ENCODE results near the gene TMEM225.
"Not testable (repeated sequence)": the region's sequence is repeated elsewhere in the genome, so short reads cannot be mapped to it uniquely, and the experiment has no call there.

TMEM225 gene, protein sequence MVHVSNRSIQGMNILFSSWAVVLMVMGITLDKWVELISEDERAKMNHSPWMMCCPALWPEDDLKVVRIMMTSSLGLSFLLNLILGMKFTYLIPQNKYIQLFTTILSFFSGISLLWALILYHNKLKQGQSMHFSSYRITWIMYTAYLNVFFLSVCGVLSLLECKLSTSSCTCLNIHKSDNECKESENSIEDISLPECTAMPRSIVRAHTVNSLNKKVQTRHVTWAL

DNA sequence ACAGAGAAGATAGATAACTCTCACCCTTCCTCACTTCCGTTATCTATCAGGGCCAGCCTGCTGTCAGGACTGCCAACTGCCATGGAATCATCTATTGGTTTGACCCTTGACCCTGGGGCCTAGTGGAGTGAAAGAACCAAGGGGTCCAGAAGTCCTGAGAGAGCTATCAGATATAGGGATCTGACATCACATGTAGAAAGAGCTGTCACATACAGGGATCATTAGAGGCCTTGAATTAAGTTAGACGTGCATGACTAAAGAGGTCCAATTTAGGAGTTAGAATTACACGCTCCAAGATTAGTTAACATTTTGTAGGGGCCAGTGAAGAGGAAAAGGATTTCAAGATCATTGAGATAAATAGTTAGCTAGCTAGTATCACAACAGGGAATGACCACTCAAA, at the start of gene TMEM225:
Gene TMEM225 (minus strand): TSS at position 101 of the 400 bp plus-strand sequence. CDS start 245 bp downstream, outside the sequence.
- DNase-seq (ENCODE audit: low spot score) = no peak

DNA sequence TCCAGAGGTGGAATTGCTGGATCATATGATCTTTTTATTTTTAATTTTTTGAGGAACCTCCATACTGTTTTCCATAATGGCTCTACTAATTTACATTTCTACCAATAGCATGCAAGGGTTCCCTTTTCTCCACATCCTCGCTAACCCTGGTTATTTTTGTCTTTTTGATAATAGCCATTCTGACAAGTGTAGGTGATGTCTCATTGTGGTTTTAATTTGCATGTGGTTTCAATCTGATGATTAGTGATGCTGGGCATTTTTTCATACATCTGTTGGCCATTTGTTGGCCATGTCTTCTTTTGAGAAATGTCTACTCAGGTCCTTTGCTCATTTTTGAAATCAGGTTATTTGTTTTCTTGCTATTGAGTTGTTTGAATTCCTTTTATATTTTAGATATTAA, 38.6 kb upstream of the TMEM225 start:
- no peak for DNase-seq (ENCODE audit: low spot score)

DNA sequence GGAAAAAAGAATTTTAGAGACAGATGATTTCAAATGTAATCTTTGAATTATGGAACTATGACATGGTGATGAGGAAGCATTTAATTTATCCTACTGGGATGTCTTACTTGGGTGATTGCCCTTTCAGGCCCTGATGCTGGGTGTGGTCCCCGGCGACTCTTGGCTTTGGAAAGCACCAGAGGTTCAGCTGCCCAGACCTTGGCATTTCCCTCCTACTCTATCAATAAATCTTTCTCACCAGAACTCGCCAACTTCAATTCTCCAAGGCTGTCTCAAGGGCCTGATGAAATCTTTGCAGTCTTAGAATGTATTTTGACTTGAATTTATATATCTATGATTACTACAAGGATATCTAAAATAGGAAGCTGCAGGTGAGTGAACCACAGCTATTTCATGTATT, 35.5 kb upstream of the TMEM225 start:
- no peak for DNase-seq (ENCODE audit: low spot score)

DNA sequence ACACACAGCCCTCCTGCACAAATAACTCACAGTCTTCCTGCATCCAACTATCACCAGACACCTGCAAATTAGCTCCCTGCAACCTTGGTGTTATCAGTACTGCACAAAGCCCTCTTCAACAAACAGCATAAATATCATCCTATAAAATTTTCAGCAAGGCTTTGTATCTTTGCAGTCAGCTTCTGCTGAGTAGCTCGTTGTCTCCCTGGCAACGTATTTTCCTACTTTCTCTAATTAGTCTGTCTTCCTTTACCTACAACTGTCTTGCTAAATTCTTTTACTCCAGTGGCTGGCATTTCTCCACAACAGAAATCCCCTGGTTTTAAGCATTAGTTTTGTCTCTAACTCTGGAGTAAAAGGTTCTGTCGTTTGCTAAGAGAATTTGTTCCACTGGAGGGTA, 20.4 kb upstream of the TMEM225 start:
- no peak for DNase-seq (ENCODE audit: low spot score)

DNA sequence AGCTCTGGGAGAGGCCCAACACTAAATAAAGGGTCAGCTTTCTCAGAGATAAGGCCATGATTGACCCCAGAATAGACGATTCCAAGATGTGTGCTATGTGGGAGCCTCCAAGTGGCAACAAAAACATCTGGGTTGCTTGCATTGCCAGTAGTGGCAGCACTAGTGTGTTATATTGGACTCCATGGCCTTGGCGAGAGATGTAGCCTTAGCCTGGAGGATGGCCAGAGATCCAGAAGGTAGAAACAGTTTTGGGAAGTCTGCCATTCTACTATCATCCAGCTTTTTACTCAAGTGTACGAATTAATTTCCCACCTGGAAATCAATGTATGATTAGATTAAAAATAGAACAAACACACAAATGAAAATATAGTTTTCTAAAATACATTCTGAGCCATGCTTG, 19.5 kb upstream of the TMEM225 start:
- no peak for DNase-seq (ENCODE audit: low spot score)

DNA sequence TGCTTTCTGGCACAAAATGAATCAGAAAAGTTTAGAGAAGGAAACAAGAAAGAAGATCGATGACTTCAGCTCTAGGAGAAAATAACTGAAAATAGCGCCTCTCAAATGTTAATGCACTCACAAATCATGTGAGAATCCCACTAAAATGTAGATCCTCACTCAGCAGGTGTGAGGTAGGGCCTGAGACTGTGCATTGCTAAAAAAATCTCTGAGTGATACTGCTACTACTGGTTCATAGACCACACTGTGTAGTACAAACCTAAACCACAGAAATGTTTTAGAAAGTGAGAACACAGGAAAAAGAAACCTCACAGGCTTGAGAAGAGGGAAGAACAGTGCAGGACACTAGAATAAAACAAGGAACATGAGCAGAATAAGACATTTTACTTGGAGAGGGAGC, 18.5 kb upstream of the TMEM225 start:
- no peak for DNase-seq (ENCODE audit: low spot score)

DNA sequence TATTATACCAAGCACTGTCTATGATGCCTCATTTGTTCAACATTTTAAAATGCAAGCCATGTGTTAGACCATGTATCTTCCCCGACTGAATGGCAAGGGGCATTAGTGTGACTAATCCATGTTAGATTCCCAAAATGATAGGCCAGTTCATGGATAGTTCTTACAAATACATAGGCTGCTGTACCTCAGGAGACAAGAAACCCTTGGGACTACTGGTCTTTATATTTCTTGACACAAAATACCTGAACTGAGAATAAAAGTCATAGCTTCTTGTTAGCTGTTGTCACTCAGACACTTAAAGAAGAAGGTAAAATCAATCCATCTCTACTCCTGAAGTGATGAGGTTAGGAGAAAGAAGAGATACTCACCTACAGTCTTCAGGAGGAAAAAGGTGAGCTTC, 16.4 kb upstream of the TMEM225 start, which contains the start of gene OR8D4:
Gene OR8D4 (plus strand): TSS at position 301 of the 400 bp plus-strand sequence. CDS start 4,265 bp downstream, outside the sequence.
- no peak for DNase-seq (ENCODE audit: low spot score)

DNA sequence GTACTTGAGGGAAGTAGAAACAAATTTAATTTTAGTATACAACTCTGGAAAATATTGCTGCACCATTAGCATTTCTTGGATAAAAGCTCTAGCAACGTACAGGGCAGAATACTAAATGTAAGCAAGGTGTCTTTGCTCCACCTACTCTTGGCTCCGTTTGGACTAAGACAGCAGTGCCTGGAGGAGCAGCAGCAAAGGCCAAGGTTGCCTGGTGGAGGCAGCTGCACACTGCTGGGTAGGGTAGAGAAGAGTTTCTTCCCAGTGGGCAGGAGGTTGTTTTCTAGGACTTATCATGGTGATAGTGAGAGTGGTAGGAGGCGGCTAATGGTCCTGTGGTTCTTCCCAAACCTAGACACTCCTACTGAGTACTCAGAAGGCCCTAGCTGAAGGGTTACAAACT, 14.3 kb upstream of the TMEM225 start:
- no peak for DNase-seq (ENCODE audit: low spot score)

DNA sequence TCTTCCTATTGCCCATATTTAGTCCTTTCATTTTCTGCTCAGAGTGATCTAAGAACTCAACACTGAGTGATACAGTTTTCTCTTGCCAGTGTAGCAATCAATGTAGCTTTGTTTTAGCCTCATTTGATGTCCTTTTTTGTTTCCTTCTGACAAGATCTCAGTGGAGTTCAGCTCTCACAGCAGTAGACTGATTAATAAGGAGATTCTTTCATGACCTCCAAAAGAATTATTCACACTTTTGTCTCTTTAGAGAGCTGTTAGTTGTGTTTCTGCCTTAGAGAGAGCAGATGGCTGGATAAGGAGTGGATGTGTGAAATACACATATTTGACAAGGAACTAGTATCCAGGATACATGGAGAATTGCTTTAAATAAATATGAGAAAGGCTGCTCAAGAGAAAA, 6.6 kb upstream of the TMEM225 start:
- no peak for DNase-seq (ENCODE audit: low spot score)

DNA sequence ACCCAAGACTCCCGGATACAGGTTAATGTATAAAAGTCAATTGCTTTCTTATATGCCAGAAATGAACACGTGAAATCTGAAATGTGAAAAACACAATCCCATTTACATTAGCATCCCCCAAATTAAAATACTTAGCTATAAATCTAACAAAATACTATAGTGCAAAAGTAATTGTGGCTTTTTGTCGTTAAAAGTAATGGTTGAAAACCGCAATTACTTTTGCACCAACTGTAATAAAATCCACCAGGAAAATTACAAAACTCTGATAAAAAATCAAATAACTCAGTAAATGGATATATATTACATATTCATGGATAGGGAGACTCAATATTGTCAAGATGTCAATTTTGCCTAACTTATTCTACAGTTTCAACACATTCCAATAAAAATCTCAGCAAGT, 4.6 kb downstream of the TMEM225 start:
- no peak for DNase-seq (ENCODE audit: low spot score)

DNA sequence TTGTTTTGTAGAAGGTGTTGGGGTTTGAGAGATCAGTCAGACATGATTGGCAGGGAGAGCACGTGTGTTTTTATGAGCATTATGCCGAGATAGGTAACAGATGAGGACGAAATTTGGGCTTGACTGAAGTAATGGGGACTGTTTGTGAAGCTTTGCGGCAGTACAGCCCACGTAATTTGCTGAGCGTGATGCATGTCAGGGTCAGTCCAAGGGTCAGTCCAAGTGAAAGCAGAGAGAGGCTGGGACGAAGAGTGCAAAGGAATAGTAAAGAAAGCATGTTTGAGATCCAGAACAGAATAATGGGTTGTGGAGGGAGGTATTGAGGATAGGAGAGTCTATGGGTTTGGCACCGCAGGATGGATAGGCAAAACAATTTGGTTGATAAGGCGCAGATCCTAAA, 17.7 kb downstream of the TMEM225 start:
- not testable (repeated sequence) for DNase-seq (ENCODE audit: low spot score)

DNA sequence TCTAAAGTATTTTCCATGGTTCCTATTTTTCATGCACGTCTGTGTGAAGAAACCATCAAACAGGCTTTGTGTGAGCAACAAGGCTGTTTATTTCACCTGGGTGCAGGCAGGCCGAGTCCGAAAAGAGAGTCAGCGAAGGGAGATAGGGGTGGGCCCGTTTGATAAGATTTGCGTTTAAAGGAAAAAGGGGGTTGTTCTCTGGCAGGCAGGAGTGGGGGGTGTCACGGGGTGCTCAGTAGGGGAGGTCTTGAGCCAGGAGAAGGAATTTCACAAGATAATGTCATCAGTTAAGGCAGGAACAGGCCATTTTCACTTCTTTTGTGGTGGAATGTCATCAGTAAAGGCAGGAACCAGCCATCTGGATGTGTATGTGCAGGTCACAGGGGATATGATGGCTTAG, 20.2 kb downstream of the TMEM225 start:
- DNase-seq (ENCODE audit: low spot score) = not testable (repeated sequence)

DNA sequence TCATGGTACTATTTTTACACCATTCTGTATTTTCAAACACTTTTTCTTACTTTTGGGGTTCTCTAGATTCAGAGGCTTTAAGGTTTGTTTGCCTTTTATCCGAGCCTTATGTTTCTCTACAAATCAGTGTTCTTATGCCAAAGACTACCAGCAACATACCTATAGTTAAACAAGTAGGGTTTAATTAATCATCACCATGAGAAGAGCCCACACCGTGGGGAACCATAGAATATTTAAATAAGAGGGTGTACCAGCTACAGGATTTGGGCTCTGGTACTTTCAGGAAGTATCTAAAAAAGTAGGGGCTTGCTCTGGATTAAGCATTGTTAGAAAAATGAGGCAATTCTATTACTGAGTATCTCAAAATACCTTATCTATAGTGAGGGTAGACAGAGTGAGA, 25.7 kb downstream of the TMEM225 start:
- no peak for DNase-seq (ENCODE audit: low spot score)

DNA sequence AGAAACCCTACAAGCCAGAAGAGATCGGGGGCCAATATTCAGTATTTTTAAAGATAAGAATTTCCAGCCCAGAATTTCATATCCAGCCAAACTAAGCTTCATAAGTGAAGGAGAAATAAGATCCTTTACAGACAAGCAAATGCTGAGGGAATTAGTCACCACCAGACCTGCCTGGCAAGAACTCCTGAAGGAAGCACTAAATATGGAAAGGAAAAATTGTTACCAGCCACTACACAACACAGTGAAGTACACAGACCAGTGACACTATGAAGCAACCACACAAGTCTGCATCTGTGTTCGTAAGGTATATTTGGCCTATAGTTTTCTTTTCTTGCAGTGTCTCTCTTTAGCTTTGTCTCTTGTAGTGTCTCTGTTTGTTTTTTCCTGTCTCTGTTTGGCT, 29.0 kb downstream of the TMEM225 start:
- no peak for DNase-seq (ENCODE audit: low spot score)

DNA sequence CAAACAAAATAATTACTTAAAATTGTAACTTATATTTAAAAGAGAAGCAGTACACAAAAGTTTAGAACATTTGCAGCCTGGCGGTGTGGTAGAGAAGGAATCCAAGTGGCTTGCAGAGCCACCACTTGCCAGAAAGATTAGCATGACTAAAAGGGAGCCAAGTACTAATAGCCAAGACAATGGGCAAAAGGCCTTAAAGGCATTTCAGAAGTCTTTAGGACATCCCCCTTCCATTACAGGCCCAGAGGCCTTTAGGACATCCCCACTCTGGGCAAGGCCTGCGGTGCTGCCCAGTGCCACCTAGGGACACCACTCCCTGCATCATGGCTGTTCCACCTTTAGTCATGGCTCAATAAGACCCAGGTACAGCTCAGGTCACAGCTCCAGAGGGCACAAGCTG, 32.4 kb downstream of the TMEM225 start:
- no peak for DNase-seq (ENCODE audit: low spot score)

DNA sequence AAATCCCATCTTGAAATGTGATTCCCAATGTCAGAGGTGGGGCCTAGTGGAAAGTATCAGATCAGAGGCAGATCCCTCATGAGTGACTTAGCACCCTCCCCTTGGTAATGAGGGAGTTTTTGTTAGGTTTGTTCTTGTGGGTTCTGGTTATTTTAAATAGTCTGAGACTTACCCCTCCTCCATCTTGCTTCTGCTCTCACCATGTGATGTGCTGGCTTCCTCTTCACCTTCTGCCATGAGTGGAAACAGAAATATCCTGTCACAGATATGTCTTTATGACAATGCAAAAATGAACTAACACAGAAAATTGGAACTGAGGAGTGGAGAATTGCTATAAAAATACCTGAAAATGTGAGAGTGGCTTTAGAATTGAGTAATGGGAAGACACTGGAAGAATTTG, 33.1 kb downstream of the TMEM225 start:
- no peak for DNase-seq (ENCODE audit: low spot score)

DNA sequence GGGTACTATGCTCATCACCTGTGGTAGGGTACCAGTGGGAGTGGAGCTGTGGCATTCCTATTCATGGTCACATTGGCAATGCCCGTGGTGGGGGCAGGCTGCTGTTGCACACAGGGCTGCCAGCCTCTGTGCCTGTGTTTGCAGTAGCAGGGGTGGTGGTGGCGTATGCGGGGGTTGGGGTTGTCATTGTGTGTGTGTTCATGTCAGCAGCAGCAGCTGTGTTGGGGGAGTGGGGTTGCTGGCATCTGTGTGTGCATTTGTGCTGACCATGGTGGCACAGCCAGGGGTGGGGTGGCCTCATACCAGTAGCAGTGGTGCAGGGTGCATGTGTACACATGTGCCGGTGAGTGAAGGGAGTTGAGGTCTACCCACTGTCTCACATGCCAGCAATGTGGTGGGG, 34.4 kb downstream of the TMEM225 start:
- no peak for DNase-seq (ENCODE audit: low spot score)

DNA sequence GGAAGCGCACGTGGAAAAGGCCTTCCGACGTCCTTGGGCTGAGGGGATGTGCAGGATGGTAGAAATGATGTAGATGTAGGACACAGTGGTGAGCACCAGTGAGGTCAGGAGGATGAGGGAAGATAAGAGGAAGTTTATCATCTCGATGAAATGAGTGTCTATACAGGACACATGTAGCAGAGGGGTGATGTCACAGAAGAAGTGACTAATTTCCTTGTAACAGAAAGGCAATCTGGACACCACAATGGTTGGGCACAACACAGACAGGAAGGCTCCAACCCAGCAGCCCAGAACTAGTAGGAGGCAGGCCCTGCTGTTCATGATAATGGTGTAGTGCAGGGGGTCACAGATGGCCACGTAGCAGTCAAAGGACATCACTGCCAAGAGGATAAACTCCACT, 44.3 kb downstream of the TMEM225 start:
- DNase-seq (ENCODE audit: low spot score) = no peak

DNA sequence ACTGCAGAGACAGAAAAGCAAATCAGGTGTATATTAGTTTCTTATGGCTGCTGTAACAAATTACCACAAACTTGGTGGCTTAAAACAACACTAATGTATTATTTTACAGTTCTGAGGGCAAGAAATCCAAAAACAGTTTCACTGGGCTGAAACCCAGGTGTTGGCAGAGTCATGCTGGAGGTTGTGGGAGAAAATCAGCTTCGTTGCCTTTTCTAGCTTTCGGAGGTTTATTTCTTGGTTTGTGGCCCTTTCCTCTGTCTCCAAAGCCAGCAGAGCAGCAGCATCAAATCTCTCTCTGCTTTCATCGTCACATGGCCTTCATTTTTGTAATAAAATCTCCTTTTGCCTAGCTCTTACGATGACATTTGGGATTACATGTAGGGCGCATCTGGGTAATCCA, 46.3 kb downstream of the TMEM225 start:
- DNase-seq (ENCODE audit: low spot score) = no peak

DNA sequence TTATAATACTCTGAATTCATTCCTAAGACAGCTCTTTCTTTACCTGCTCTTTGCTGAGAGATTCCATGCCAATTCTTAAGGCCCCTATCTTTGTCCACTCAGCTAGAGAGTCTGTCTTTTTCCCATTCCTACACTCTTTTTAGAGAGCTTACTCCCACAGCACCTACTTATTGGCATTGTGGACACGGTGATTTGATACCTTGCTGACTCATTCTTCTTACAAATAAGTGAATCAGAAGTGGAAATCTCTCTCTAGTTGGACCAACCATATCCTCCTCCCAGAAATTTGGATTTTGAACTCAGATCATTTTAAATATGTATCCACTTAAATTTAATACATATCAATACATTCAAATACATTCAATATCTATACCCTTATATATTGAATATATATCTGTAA, 46.8 kb downstream of the TMEM225 start:
- DNase-seq (ENCODE audit: low spot score) = no peak

DNA sequence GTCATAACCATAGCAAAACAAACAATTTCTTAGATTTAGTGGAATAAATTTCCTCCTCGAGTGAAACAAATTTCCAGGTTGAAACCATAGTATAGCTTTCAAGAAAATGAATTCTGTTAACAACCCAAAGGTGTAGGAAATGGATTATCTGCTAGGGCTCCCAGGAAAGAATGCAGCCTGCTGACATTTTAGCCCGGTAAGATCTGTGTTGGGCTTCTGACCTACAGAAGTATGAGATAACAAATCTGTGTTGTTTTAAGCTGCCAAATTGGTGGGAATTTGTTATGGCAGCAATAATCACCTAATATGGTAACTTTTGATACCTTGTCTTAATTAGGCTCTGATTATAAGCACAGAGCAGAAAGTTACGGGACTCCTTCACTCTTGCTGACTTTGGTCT, 47.3 kb downstream of the TMEM225 start:
- DNase-seq (ENCODE audit: low spot score) = no peak

DNA sequence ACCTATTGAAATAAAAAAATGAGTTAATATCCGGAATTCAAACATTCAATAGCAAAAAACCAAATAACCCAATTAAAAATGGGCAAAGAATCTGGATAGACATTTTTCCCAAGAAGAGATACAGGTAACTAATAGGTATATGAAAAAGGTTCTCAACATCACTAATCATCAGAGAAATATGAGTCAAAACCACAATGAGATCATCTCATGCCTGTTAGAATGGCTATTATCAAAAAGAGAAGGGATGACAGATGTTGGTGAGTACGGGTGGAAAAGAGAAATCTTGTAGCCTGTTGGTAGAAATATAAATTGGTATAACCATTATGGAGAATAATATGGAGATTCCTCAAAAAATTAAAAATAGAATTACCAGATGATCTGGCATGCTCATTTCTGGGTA, 52.4 kb downstream of the TMEM225 start:
- DNase-seq (ENCODE audit: low spot score) = no peak
